NCI-H446 (cell line): ENCODE results near the gene HOXA1.
"Not testable (repeated sequence)": the region's sequence is repeated elsewhere in the genome, so short reads cannot be mapped to it uniquely, and the experiment has no call there.

Experiments
- DNase-seq, 2 experiments: peaks; one replicate each; lab custom pipeline; 2025; lab: John Stamatoyannopoulos, UW

Gene HOXA1

GRCh38 chr7:27046854-27047549 lies 48.8 kb downstream of the HOXA1 start:
- DNase-seq = no peak

GRCh38 chr7:27045972-27046371 lies 49.8 kb downstream of the HOXA1 start:
- DNase-seq = not testable (repeated sequence)

- DNase-seq = not testable (repeated sequence)
Measured at GRCh38 chr7:27045066-27045465, 50.7 kb downstream of the HOXA1 start.
